Spleen (tissue), 11 donors: Measurements from ENCODE around the gene OR2V2. TPM values are rescaled to one million over a fixed set of nuclear protein-coding genes. Genes with fewer than 3 reads are reported as not detected.
A peak's percentile ranks its signal among the peaks of the same experiment; 100 is the strongest.
"Not testable (repeated sequence)": the region's sequence is repeated elsewhere in the genome, so short reads cannot be mapped to it uniquely, and the experiment has no call there.

Experiments used
- DNase-seq: peaks from one replicate; pipeline ENCODE4 v3.0.0-alpha.2; 2020
- H3K27ac ChIP-seq, 8 donors: fragments of 200-600 bp; sonication (generic) in 7 of 8; 1 replicate in 4 of 8; 2 replicates in 4 of 8; pipeline versions ENCODE4 v1.5.0 to v1.8.0; 2016 to 2021; ENCODE audit warnings: inconsistent platforms in 4 of 8, mild to moderate bottlenecking in 4 of 8, moderate library complexity in 1 of 8
- H3K27me3 ChIP-seq, 7 donors: fragments of 200-600 bp; sonication (generic) in 6 of 7; replicated peaks in 1 of 7; 1 replicate in 4 of 7; 2 replicates in 3 of 7; pipeline versions ENCODE4 v1.5.0 to v1.8.0; 2016 to 2021; ENCODE audit warnings: inconsistent platforms in 3 of 7, mild to moderate bottlenecking in 1 of 7
- H3K36me3 ChIP-seq, 6 donors: fragments of 200-600 bp; sonication (generic) in 5 of 6; 1 replicate in 4 of 6; 2 replicates in 2 of 6; pipeline versions ENCODE4 v1.5.0 to v1.8.0; 2016 to 2021; ENCODE audit warnings: inconsistent platforms in 2 of 6
- H3K4me1 ChIP-seq, 6 donors: fragments of 200-600 bp; sonication (generic) in 5 of 6; 1 replicate in 3 of 6; 2 replicates in 3 of 6; pipeline versions ENCODE4 v1.5.0 to v1.8.0; 2016 to 2021; ENCODE audit warnings: inconsistent platforms in 3 of 6
- H3K4me3 ChIP-seq, 8 donors: fragments of 200-600 bp; sonication (generic) in 7 of 8; 1 replicate in 4 of 8; 2 replicates in 4 of 8; pipeline versions ENCODE4 v1.5.0 to v1.8.0; 2016 to 2021; ENCODE audit warnings: inconsistent platforms in 4 of 8, mild to moderate bottlenecking in 4 of 8, moderate library complexity in 2 of 8
- H3K9me3 ChIP-seq, 8 donors: fragments of 200-600 bp; sonication (generic) in 7 of 8; 1 replicate in 4 of 8; 2 replicates in 4 of 8; pipeline versions ENCODE4 v1.5.0 to v1.8.0; 2016 to 2021; ENCODE audit warnings: inconsistent platforms in 4 of 8
- CTCF ChIP-seq, 11 experiments: fragments of 200-600 bp in 7 of 11; fragments of 450-650 bp in 4 of 11; sonication (generic) in 4 of 11; IDR thresholded peaks in 8 of 11; conservative IDR thresholded peaks in 3 of 11; 1 replicate in 7 of 11; 2 replicates in 4 of 11; pipeline versions ENCODE4 v1.4.0 to v1.8.0; 2016 to 2021; ENCODE audit warnings: antibody characterized with exemption in 11 of 11, inconsistent platforms in 4 of 11, mild to moderate bottlenecking in 1 of 11
- POLR2A ChIP-seq, 3 donors: fragments of 450-650 bp; IDR thresholded peaks; one replicate each; pipeline ENCODE4 v1.5.1; 2017; ENCODE audit warnings: antibody characterized with exemption in 3 of 3, mild to moderate bottlenecking in 1 of 3
- POLR2AphosphoS5 ChIP-seq, 3 donors: sonication (generic); formaldehyde crosslinking; IDR thresholded peaks; one replicate each; pipeline ENCODE4 v1.5.1; 2017; ENCODE audit warnings: antibody characterized with exemption in 3 of 3
- WGBS, 5 donors: extraction: QIAGEN DNeasy Blood & Tissue Kit in 3 of 5; methylation state at CpG; one replicate each; pipeline versions ENCODE4 v1.1.5 to v1.1.7; 2013 to 2018; 5-methylcytosine and 5-hydroxymethylcytosine counted together
- intact Hi-C: fragments of 100-400 bp; cut with DNase I; formaldehyde crosslinking; loops from one replicate; pipeline ENCODE4 v1.15.0; 2023; ENCODE audit warnings: low total_unique reads
- polyA plus RNA-seq, 3 donors: library from polyadenylated mRNA; stranded (reverse); fragments of 200-250 nt; gene quantifications; one replicate each; pipeline ENCODE4 v1.2.1, GENCODE V29; 2013
- total RNA-seq, 7 donors: library from RNA; depleted of rRNA in 3 of 7; stranded (reverse); fragments of >200 nt in 3 of 7; fragmentation: NEBNext Ultra II Directional in 4 of 7; extraction: Animal tissue kit (Norgen Biotek cat#: 25700) in 4 of 7; gene quantifications; one replicate each; pipeline versions ENCODE4 v1.1.0 to v1.2.1, GENCODE V29; 2016 to 2021
- donor health status: healthy with polysubstance abuse.
- donor health status: DM: no; HTN: no; CAD: no; lungs with moderate emphysema.
- donor health status: DM: no; HTN: no; CAD: no.
- donor health status: Bipolar disorder and iron deficiency.
- donor health status: healthy.
- donor health status: DM: no; HTN: no; CAD: no.
- donor health status: DM: yes; HTN: yes; CAD: no.

OR2V2 gene
- total and polyA plus RNA-seq, 10 donors = not detected

GRCh38 chr5:181100121-181100875, 47.1 kb upstream of the OR2V2 start:
- Histone ChIP-seq H3K27ac (no peak overlapping the region), H3K4me1 (peaks cover 0 to 11% (median 6%) of the 10 kb centered on the region in 6 donors), H3K9me3 (no peaks in the 10 kb centered on the region), H3K27me3 (peaks cover 0 to 50% (median 25%) of the 10 kb centered on the region in 7 donors), H3K4me3 (peak overlapping the region in 1 of 8 donors; percentile 46), H3K36me3 (no peaks in the 10 kb centered on the region)
- intact Hi-C loops = no loop called here
- TF ChIP-seq CTCF (IDR thresholded peaks at IDR 0.05 in 8 of 11, conservative IDR thresholded peaks at IDR 0.05 in 3 of 11) (no peak), POLR2AphosphoS5 (IDR thresholded peaks at IDR 0.05) (no peak), POLR2A (IDR thresholded peaks at IDR 0.05) (no peak)
- WGBS, 5 donors = 7 to 16% (median 8%) methylated on average over 46 to 62 of the region's 62 CpGs
- DNase-seq = no peak

GRCh38 chr5:181101030-181101641, 46.2 kb upstream of the OR2V2 start:
- H3K36me3 ChIP-seq, H3K9me3 ChIP-seq, H3K27ac ChIP-seq, DNase-seq, intact Hi-C loops: not testable (repeated sequence)
- Histone ChIP-seq H3K27me3 (peaks cover 0 to 55% (median 25%) of the 10 kb centered on the region in 7 donors), H3K4me3 (peak overlapping the region in 1 of 8 donors; percentile 35), H3K4me1 (peaks cover 0 to 11% (median 6%) of the 10 kb centered on the region in 6 donors)
- 0 to 14% methylated on average over 3 to 14 of the region's 54 CpGs; no CpG with 5 or more reads in 3 of the 5 donors for WGBS, 5 donors

GRCh38 chr5:181101930-181102674, 45.3 kb upstream of the OR2V2 start:
- no CpG with 5 or more reads among the region's 30 CpGs for WGBS, 5 donors
- H3K36me3 ChIP-seq, H3K4me3 ChIP-seq, intact Hi-C loops, H3K9me3 ChIP-seq, H3K27ac ChIP-seq, DNase-seq: not testable (repeated sequence)
- H3K27me3 ChIP-seq = peaks cover 0 to 64% (median 29%) of the 10 kb centered on the region in 7 donors
- peaks cover 0 to 11% (median 6%) of the 10 kb centered on the region in 6 donors for H3K4me1 ChIP-seq

GRCh38 chr5:181104259-181104568, 43.2 kb upstream of the OR2V2 start:
- H3K27ac ChIP-seq, H3K4me3 ChIP-seq, H3K9me3 ChIP-seq, H3K36me3 ChIP-seq, intact Hi-C loops, DNase-seq: not testable (repeated sequence)
- Histone ChIP-seq H3K27me3 (peaks cover 0 to 75% (median 37%) of the 10 kb centered on the region in 7 donors), H3K4me1 (peaks cover 0 to 11% (median 6%) of the 10 kb centered on the region in 6 donors)
- WGBS, 5 donors = 8 to 13% (median 13%) methylated on average over 5 of the region's 5 CpGs

GRCh38 chr5:181104606-181105390, 42.6 kb upstream of the OR2V2 start:
- H3K27me3 ChIP-seq = peaks cover 1 to 75% (median 31%) of the 10 kb centered on the region in 7 donors
- not testable (repeated sequence) for H3K27ac ChIP-seq
- peaks cover 0 to 11% (median 6%) of the 10 kb centered on the region in 6 donors for H3K4me1 ChIP-seq

More at GRCh38 chr5:181104606-181105390, 42.6 kb upstream of the OR2V2 start:
- H3K9me3 ChIP-seq, DNase-seq, intact Hi-C loops, H3K36me3 ChIP-seq, H3K4me3 ChIP-seq: not testable (repeated sequence)
- WGBS, 5 donors = 25 to 72% (median 60%) methylated on average over 12 to 20 of the region's 20 CpGs
